Measurements from ENCODE around the gene RPS17.
"Not testable (repeated sequence)": the region's sequence is repeated elsewhere in the genome, so short reads cannot be mapped to it uniquely, and the experiment has no call there.

The RPS17 gene

DNA sequence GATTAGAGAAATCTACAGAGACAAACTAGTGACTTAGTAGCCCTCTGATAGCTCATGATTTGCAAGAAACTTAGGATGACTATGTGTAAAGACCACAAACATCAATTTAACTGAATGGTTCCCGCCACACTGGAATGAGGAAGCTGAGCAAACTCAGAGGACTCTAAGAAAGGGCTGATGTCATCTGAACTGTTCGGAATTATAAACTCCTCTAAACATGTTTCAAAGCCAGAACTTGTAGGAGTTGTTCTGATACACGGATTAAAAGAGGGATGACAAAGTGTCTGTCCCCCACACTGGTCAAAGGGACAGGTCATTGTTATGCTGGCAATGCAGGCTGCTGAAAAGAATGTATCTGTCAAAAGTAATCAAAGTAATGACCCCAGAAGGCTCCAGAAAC is 34.4 kb downstream of the RPS17 start:
- not testable (repeated sequence) for DNase-seq

DNA sequence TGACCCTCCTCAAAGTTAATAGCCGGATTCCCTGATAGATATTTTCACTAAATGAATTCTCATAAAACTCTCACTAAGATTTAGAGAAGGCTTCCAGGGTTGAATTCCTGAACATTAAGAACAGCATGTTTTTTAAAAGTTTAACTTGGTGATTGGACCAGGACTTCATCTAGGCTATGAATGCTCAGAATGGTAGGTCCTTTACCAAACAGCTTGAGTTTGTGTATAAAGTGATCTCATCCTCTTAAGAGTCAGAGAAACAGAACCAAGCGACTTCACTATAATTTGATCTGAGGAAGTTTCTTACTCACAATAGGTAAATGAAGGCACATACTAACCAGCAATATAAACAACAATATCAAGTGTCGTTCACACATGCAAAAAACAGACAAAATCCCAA is 36.2 kb downstream of the RPS17 start:
- not testable (repeated sequence) for DNase-seq

DNA sequence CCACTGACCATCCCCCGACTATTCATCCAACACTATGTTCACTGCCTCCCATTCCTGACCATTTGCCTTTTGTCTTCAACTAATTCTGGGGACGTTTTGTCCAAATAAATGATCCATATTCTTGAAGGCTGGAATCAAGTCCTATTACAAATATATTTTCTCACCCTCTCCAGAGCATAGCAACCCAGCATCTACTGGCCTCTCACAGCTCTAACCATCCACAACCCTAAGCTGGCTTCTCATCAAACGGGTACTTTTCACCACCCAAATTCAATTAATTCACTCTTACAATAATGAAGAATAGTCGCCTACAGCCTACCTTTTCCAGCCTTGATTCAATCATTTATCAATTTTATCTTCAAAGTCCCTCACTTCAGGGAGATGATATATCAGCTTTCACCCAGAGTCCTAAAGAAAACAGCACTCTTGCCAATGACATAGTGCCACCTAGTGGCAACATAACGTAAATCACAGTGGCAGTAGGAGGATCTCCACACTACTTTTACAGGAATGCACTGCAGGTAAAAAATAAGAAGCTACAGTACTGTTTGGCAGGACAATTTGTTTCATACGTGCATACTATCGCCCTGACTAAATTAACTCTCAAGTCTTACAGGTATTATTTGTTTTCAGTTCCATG is 37.4 kb downstream of the RPS17 start:
- not testable (repeated sequence) for DNase-seq

DNA sequence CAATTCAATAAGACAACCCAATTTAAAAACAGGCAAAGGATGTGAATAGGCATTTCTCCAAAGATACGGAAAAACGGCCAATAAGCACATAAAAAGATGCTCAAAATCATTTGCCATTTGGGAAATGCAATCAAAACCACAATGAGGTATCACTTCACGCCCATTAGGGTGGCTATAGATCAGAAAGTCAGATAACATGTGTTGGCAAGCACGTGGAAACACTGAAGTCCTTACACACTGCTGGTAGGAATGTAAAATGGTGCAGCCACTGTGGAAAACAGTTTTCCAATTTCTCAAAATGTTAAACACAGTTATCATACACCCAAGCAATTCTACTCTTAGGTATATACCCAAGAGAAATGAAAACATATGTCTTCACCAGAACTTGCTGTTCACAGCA is 39.5 kb downstream of the RPS17 start:
- not testable (repeated sequence) for DNase-seq

DNA sequence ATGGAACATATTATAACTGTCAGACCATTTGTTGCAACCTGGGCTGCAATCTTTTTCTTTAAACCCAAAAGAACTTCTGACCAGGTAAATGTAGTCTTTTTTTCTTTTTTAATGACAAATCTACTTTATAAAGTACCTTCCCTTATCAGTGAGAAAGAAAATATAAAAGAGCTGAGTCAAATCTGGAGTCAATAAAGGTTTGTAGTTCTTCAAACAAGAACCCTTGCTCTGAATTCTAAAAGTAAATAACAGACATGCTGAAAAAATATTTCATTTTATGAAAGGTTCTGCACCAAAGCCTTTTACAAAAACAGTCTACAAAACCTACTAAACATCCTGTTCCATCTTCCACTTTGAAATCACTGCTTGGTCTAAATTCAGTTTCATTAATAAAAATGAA is 42.3 kb downstream of the RPS17 start:
- not testable (repeated sequence) for DNase-seq

DNA sequence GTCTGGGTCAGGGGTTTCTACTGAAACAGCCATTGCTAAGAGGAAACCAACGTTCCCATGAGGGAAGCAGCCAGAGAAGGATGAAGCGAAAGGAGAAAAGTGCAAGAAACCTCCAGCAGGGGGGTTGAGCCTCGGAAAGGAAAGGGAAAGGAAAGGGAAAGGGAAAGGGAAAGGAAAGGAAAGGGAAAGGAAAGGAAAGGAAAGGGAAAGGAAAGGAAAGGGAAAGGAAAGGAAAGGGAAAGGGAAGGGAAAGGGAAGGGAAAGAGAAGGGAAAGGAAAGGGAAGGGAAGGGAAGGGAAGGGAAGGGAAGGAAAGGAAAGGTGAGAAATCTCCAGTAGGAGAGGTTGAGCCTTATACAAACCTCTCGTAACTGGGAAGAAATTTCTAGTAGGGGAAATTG is 52.0 kb downstream of the RPS17 start:
- not testable (repeated sequence) for DNase-seq

DNA sequence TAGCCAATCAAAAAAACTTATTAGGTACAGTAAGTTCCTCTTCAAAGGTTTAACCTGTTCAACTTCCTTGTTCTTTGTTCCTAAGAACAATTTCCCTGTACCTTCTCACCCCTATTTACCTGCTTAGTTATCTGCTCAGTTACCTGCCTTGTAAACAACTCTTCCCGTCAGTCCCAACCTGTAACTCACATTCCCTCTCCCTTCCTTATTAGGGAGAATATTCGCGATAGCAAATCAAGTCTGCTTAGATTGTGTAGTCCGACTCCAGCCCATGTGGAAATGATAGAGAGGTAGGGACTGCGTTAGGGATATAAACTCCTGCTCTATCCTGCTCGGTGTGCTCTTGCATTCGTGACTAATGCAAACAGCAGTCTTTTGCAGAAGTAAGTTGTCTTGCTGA is 53.2 kb downstream of the RPS17 start:
- DNase-seq, result not testable (repeated sequence)
